ENCODE measurements around the gene RNF224.
A peak's percentile ranks its signal among the peaks of the same experiment; 100 is the strongest.

Gene RNF224

DNA sequence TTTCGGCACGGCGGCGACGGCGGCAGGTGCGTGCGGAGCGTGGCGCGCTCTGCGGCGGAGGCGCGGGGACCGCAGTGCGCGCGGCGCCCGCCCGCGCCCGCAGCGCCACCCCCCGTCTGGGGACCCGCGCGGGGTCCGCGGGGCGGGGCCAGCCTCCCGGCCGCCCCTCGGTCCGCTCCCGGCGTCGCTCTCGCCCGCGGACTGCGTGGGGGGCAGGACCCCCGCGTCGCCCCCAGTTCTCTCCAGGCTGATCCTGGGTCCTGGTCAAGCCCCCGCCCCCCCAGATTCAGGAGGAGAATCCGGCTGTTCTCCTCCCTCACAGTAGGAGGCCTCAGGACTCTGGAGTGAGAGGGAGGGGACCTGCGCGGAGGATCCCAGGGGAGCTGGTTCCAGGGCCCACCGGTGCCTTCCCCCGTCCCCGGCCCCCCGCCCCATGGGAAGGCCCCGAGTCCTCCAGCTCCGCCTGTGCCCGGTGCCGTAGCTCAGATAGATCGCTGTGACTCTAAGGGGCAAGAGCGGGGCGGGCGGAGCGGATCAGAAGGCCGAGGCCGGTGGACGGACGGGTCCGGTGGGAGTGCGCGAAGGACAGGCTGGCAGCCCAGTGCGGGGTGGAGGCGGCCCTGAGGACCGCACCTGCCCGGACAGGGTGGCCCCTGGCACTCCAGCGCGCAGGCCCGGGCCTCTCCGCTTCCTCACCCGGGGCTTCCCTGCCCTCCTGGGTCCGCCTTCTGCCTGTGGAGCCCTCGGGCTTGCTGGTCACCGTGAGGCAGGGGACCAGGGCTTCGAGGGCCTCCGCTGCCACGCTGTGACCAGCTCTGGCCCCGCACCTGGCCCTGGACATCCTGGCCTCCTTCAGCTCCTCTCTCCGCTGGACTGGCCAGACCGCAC is 4.9 kb upstream of the RNF224 start, which contains the start of gene RNF208:
TSS of gene RNF208 (minus strand) at position 51 of the 888 bp plus-strand sequence. CDS start 1,028 bp downstream, outside the sequence.
- H3K4me3 ChIP-seq (ENCODE audit: low read depth, low read length): peak within 1 kb of the TSS; percentile 90
- TF ChIP-seq, protein P1, sequence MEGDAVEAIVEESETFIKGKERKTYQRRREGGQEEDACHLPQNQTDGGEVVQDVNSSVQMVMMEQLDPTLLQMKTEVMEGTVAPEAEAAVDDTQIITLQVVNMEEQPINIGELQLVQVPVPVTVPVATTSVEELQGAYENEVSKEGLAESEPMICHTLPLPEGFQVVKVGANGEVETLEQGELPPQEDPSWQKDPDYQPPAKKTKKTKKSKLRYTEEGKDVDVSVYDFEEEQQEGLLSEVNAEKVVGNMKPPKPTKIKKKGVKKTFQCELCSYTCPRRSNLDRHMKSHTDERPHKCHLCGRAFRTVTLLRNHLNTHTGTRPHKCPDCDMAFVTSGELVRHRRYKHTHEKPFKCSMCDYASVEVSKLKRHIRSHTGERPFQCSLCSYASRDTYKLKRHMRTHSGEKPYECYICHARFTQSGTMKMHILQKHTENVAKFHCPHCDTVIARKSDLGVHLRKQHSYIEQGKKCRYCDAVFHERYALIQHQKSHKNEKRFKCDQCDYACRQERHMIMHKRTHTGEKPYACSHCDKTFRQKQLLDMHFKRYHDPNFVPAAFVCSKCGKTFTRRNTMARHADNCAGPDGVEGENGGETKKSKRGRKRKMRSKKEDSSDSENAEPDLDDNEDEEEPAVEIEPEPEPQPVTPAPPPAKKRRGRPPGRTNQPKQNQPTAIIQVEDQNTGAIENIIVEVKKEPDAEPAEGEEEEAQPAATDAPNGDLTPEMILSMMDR (IDR thresholded peaks at IDR 0.05; ENCODE audit: low read depth, low read length): no peak
- DNase-seq: no peak
- H3K9me3 ChIP-seq: no peaks in the 10 kb centered on the region
- H3K36me3 ChIP-seq: no peaks in the 10 kb centered on the region
- peaks cover 16% of the 10 kb centered on the region for H3K4me1 ChIP-seq
- H3K27me3 ChIP-seq: no peaks in the 10 kb centered on the region

DNA sequence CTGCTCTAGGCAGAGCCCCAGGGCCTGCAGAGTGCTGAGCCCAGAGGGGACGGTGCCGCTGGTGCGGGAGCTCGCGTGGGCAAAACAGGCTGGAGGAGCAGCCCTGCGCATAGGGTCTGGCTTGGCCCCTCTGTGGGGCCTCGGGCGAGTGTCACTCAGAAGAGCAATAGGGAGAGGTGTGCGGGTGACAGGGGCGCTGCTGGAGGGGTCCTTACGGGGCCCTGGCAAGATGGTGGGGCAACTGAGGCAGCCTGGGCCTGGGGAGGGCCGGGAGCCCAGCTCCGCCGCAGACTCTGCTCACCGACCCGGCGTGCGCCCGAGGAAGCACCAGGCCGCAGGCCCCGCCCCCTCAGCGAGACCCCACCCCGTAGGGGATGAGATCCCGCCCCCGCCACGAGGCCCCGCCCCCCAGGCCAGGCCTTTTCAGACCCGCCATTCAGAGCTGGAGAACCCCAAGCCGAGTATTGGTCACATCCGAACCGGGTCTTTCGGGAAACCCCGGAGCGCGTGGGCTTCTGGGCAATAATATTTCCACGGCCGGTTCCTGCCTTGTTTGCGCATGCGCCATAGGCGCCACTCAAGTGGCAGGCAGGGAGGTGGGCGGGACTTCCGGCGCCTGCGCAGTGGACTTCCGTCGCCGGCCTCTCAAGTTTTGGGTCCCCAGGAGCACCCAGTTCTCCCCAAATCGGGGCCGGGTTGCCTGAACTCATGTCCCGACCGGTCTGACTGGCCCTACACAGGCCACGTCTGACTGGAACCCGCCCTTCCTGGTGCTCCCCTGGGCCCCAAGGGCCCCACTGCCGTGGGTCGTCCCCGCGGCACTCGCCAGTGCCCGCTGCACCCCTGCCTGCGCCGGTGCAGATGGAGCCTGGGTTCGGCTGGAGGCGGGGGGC is 4.0 kb upstream of the RNF224 start:
- Histone ChIP-seq H3K36me3 (no peaks in the 10 kb centered on the region), H3K4me1 (peaks cover 7% of the 10 kb centered on the region), H3K4me3 (ENCODE audit: low read depth, low read length) (peak overlapping the region; percentile 90), H3K9me3 (no peaks in the 10 kb centered on the region), H3K27me3 (no peaks in the 10 kb centered on the region)
- TF ChIP-seq, protein P1 (IDR thresholded peaks at IDR 0.05; ENCODE audit: low read depth, low read length): no peak
- peak; percentile 98 for DNase-seq

DNA sequence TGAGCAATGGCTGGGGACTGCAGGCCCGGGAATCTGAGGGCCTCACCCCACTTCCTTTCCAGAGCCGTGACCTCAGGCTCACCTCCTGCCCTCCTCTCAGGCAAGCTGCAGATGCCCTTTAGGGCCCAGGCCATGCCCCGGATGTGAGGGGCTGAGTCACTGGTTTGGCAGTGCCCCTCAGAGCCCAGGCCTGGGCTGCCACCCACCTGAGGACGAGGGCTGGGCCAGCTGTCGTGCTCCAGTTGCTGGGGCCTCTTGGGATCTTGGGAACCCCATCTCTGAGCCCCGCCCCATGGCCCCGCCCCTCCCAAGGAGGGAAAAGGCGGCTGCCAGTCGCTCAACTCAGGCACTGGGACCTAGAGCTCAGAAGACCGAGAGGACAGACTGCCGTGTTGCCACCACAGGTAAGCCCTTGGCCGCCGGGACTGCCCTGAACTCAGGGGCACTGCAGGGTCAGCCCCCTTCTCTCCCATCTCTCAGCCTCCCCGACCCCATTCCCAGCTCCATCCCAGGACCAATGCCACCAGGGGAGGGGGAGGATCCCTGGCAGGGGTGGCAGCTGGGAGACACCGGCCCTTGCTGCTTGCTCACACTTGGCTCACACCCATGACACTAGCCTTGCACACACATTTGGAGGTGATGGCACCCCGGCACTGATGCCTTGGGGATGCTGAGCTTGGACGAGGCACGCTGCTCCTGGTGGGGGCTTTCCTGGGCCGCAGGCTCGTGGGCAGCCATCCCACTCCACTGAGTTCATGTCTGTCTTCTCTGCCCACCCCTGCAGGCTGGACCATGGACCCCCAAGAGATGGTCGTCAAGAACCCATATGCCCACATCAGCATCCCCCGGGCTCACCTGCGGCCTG is 2.2 kb upstream of the RNF224 start, which contains the start of gene CYSRT1:
TSS of gene CYSRT1 (plus strand) at position 345 of the 865 bp plus-strand sequence. CDS start at position 793, 448 bp downstream.
- Histone ChIP-seq H3K4me1 (peaks cover 10% of the 10 kb centered on the region), H3K36me3 (no peaks in the 10 kb centered on the region), H3K9me3 (no peaks in the 10 kb centered on the region), H3K4me3 (ENCODE audit: low read depth, low read length) (peak within 1 kb of the TSS; percentile 90), H3K27me3 (no peaks in the 10 kb centered on the region)
- TF ChIP-seq, protein P1 (IDR thresholded peaks at IDR 0.05; ENCODE audit: low read depth, low read length): no peak
- DNase-seq: no peak

DNA sequence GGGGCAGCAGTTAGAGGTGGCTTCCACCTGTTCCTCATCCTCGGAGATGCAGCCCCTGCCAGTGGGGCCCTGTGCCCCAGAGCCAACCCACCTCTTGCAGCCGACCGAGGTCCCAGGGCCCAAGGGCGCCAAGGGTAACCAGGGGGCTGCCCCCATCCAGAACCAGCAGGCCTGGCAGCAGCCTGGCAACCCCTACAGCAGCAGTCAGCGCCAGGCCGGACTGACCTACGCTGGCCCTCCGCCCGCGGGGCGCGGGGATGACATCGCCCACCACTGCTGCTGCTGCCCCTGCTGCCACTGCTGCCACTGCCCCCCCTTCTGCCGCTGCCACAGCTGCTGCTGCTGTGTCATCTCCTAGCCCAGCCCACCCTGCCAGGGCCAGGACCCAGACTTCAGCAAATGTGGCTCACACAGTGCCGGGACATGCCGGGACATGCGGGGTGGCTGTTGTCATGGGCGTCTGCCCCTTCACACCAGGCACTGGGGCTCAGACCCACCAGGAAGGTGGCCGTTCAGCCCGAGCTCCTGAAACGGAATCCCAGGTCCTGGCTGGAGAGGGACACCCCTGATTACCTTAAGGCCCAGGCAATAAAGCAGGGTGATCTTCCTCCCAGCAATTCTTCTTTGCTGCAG is 1.5 kb upstream of the RNF224 start:
- TF ChIP-seq, protein P1 (IDR thresholded peaks at IDR 0.05; ENCODE audit: low read depth, low read length): no peak
- Histone ChIP-seq H3K36me3 (no peaks in the 10 kb centered on the region), H3K4me3 (ENCODE audit: low read depth, low read length) (no peak overlapping the region), H3K27me3 (no peaks in the 10 kb centered on the region), H3K9me3 (no peaks in the 10 kb centered on the region), H3K4me1 (peaks cover 10% of the 10 kb centered on the region)
- no peak for DNase-seq

DNA sequence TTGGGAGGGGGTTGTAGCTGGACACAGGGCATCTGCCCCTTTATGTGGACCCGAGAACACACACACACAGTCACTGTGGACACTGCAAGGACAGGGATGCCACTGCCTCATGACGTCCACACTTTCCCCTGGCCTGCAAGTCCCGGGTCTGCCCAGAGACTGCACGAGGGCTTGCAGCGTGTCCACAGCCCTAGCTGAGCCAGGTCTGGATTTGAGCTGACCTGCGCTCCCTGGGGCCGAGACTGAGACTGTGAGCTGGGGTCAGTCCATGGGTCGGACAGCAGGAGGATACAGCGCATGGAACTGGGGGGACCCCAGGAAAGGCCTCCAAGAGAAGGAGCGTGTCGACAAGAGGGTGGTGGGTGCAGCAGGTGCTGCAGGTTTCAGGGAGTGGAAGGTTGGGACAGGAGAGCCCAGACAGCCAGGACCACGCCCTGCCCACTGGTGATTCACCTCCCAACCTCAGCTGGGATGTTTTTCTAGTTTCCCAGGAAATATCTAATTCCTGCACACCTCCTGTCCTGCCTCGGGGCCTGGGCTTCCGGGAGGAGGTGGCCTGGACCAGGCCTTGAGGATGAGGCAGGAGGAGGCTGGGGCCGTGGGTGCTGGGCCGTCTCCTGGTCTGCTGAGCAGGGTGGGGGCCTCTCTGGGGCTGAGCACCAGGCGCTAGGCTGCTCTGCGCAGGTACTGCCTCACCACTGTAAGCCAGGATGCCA is 806 bp upstream of the RNF224 start:
- no peak for DNase-seq
- TF ChIP-seq, protein P1 (IDR thresholded peaks at IDR 0.05; ENCODE audit: low read depth, low read length): no peak
- Histone ChIP-seq H3K4me1 (peaks cover 10% of the 10 kb centered on the region), H3K36me3 (no peaks in the 10 kb centered on the region), H3K4me3 (ENCODE audit: low read depth, low read length) (no peak overlapping the region), H3K27me3 (no peaks in the 10 kb centered on the region), H3K9me3 (no peaks in the 10 kb centered on the region)

Data from BE2C (cell line).